Vagina (tissue), 2 donors: Measurements from ENCODE around the gene PDE9A. TPM values are rescaled to one million over a fixed set of nuclear protein-coding genes. Genes with fewer than 3 reads are reported as not detected.
A peak's percentile ranks its signal among the peaks of the same experiment; 100 is the strongest.

Experiments used
- DNase-seq, 2 donors: peaks; one replicate each; pipeline ENCODE4 v3.0.0-alpha.2; 2017; ENCODE audit errors: extremely low spot score in 2 of 2
- H3K27ac ChIP-seq: fragments of 200-600 bp; sonication (generic); one replicate; pipeline ENCODE4 v1.5.1; 2019
- H3K27me3 ChIP-seq: fragments of 200-600 bp; sonication (generic); one replicate; pipeline ENCODE4 v1.5.1; 2019
- H3K36me3 ChIP-seq, 2 donors: fragments of 200-600 bp; sonication (generic); one replicate each; pipeline ENCODE4 v1.5.1; 2017 to 2019
- H3K4me1 ChIP-seq: fragments of 200-600 bp; sonication (generic); one replicate; pipeline ENCODE4 v1.5.1; 2019
- H3K4me3 ChIP-seq, 2 donors: fragments of 200-600 bp; sonication (generic); 1 replicate in 1 of 2; 2 replicates in 1 of 2; pipeline ENCODE4 v1.5.1; 2016 to 2019
- H3K9me3 ChIP-seq: fragments of 200-600 bp; sonication (generic); one replicate; pipeline ENCODE4 v1.5.1; 2019
- CTCF ChIP-seq, 3 experiments: fragments of 450-650 bp in 2 of 3; fragments of 200-600 bp in 1 of 3; sonication (generic) in 1 of 3; IDR thresholded peaks; one replicate each; pipeline ENCODE4 v1.5.1; 2017 to 2019; ENCODE audit warnings: antibody characterized with exemption in 3 of 3, mild to moderate bottlenecking in 2 of 3, moderate library complexity in 2 of 3
- POLR2A ChIP-seq, 2 donors: fragments of 450-650 bp; IDR thresholded peaks; one replicate each; pipeline ENCODE4 v1.6.1; 2017; ENCODE audit warnings: antibody characterized with exemption in 2 of 2, mild to moderate bottlenecking in 2 of 2, moderate library complexity in 2 of 2
- POLR2AphosphoS5 ChIP-seq, 2 donors: sonication (generic); formaldehyde crosslinking; IDR thresholded peaks; one replicate each; pipeline ENCODE4 v1.9.0; 2017; ENCODE audit warnings: antibody characterized with exemption in 2 of 2, mild to moderate bottlenecking in 2 of 2, low read depth in 1 of 2; ENCODE audit not compliant: insufficient read depth in 1 of 2
- intact Hi-C: fragments of 100-400 bp; cut with DNase I; formaldehyde crosslinking; loops from one replicate; pipeline ENCODE4 v1.15.1; 2023
- total RNA-seq: library from RNA; depleted of rRNA; stranded (reverse); fragments of >200 nt; gene quantifications from one replicate; pipeline ENCODE4 v1.2.3, GENCODE V29; 2016

PDE9A gene
- total RNA-seq, 1 donor from 2014 or later: 9.6 TPM

- Histone ChIP-seq H3K36me3 (no peaks in the 10 kb centered on the region), H3K9me3 (no peaks in the 10 kb centered on the region), H3K27ac (no peak overlapping the region), H3K4me3 (no peak overlapping the region), H3K4me1 (no peaks in the 10 kb centered on the region), H3K27me3 (no peaks in the 10 kb centered on the region)
- TF ChIP-seq CTCF (IDR thresholded peaks at IDR 0.05) (no peak), POLR2AphosphoS5 (IDR thresholded peaks at IDR 0.05; ENCODE audit: insufficient read depth in 1 of 2, low read depth in 1 of 2) (peak in 1 of 2 donors; percentile 23)
- DNase-seq: no peak
- intact Hi-C loops: no loop called here
Measured at GRCh38 chr21:42721341-42721824, 68.0 kb downstream of the PDE9A start.

- no peak for TF ChIP-seq POLR2A (IDR thresholded peaks at IDR 0.05)
- no peak for TF ChIP-seq CTCF (IDR thresholded peaks at IDR 0.05)
- TF ChIP-seq POLR2AphosphoS5 (IDR thresholded peaks at IDR 0.05; ENCODE audit: insufficient read depth in 1 of 2, low read depth in 1 of 2): no peak
- Histone ChIP-seq H3K4me3 (no peak overlapping the region), H3K4me1 (no peaks in the 10 kb centered on the region), H3K27ac (no peak overlapping the region), H3K9me3 (no peaks in the 10 kb centered on the region), H3K27me3 (no peaks in the 10 kb centered on the region), H3K36me3 (no peaks in the 10 kb centered on the region)
- intact Hi-C loops: no loop called here
- no peak for DNase-seq
Measured at GRCh38 chr21:42722153-42722552, 68.7 kb downstream of the PDE9A start.

- Histone ChIP-seq H3K27ac (no peak overlapping the region), H3K4me3 (no peak overlapping the region), H3K9me3 (no peaks in the 10 kb centered on the region), H3K36me3 (no peaks in the 10 kb centered on the region), H3K27me3 (no peaks in the 10 kb centered on the region), H3K4me1 (no peaks in the 10 kb centered on the region)
- TF ChIP-seq CTCF (IDR thresholded peaks at IDR 0.05) (no peak), POLR2AphosphoS5 (IDR thresholded peaks at IDR 0.05; ENCODE audit: insufficient read depth in 1 of 2, low read depth in 1 of 2) (no peak), POLR2A (IDR thresholded peaks at IDR 0.05) (no peak)
- intact Hi-C loops: no loop called here
- peak in 1 of 2 donors; percentile 76 for DNase-seq
Measured at GRCh38 chr21:42722808-42723473, 69.5 kb downstream of the PDE9A start.

- Histone ChIP-seq H3K27ac (no peak overlapping the region), H3K4me1 (no peaks in the 10 kb centered on the region), H3K4me3 (no peak overlapping the region), H3K27me3 (no peaks in the 10 kb centered on the region), H3K36me3 (no peaks in the 10 kb centered on the region), H3K9me3 (no peaks in the 10 kb centered on the region)
- intact Hi-C loops: no loop called here
- TF ChIP-seq POLR2A (IDR thresholded peaks at IDR 0.05): no peak
- no peak for TF ChIP-seq CTCF (IDR thresholded peaks at IDR 0.05)
- TF ChIP-seq POLR2AphosphoS5 (IDR thresholded peaks at IDR 0.05; ENCODE audit: insufficient read depth in 1 of 2, low read depth in 1 of 2): no peak
- DNase-seq: no peak
Measured at GRCh38 chr21:42724226-42724920, 71.0 kb downstream of the PDE9A start.

- Histone ChIP-seq H3K4me3 (no peak overlapping the region), H3K27ac (no peak overlapping the region), H3K27me3 (no peaks in the 10 kb centered on the region), H3K36me3 (no peaks in the 10 kb centered on the region), H3K9me3 (no peaks in the 10 kb centered on the region), H3K4me1 (no peaks in the 10 kb centered on the region)
- no peak for DNase-seq
- intact Hi-C loops: no loop called here
- no peak for TF ChIP-seq POLR2AphosphoS5 (IDR thresholded peaks at IDR 0.05; ENCODE audit: insufficient read depth in 1 of 2, low read depth in 1 of 2)
- no peak for TF ChIP-seq POLR2A (IDR thresholded peaks at IDR 0.05)
- no peak for TF ChIP-seq CTCF (IDR thresholded peaks at IDR 0.05)
Measured at GRCh38 chr21:42725416-42725930, 72.1 kb downstream of the PDE9A start.
